Lung (tissue), 12 donors: Measurements from ENCODE around the gene SNCAIP. TPM values are rescaled to one million over a fixed set of nuclear protein-coding genes. Genes with fewer than 3 reads are reported as not detected.

ENCODE experiments used
- ATAC-seq: fragments of 200-7000 bp; cut with Tn5 transposase; one replicate; pipeline ENCODE4 v1.9.1; 2020; ENCODE audit warnings: moderate number of reproducible peaks; ENCODE audit not compliant: insufficient read depth, low FRiP score
- DNase-seq, 3 donors: peaks; one replicate each; pipeline ENCODE4 v3.0.0-alpha.2; 2013 to 2017
- H3K27ac ChIP-seq, 2 donors: one replicate each; pipeline ENCODE4 v1.5.1; 2013; ENCODE audit warnings: mild to moderate bottlenecking in 2 of 2, moderate library complexity in 2 of 2, control low read depth in 1 of 2, inconsistent platforms in 1 of 2, low read depth in 1 of 2, low read length in 1 of 2
- H3K27me3 ChIP-seq, 3 donors: one replicate each; pipeline ENCODE4 v1.5.1; 2013; ENCODE audit warnings: low read length in 2 of 3; ENCODE audit not compliant: control insufficient read depth in 3 of 3, insufficient read depth in 3 of 3
- H3K36me3 ChIP-seq, 4 donors: one replicate each; pipeline ENCODE4 v1.5.1; 2013; ENCODE audit warnings: low read length in 4 of 4, mild to moderate bottlenecking in 1 of 4, moderate library complexity in 1 of 4; ENCODE audit not compliant: control insufficient read depth in 4 of 4, insufficient read depth in 4 of 4
- H3K4me1 ChIP-seq, 5 donors: one replicate each; pipeline ENCODE4 v1.5.1; 2013; ENCODE audit warnings: low read length in 5 of 5, mild to moderate bottlenecking in 2 of 5, moderate library complexity in 1 of 5; ENCODE audit not compliant: control insufficient read depth in 5 of 5, insufficient read depth in 5 of 5
- H3K4me3 ChIP-seq: one replicate; pipeline ENCODE4 v1.5.1; 2013; ENCODE audit warnings: mild to moderate bottlenecking, control low read depth, moderate library complexity
- H3K9ac ChIP-seq, 2 donors: one replicate each; pipeline ENCODE4 v1.5.1; 2013; ENCODE audit warnings: low read length in 2 of 2, control low read depth in 1 of 2; ENCODE audit not compliant: insufficient read depth in 1 of 2
- H3K9me3 ChIP-seq, 4 donors: one replicate each; pipeline ENCODE4 v1.5.1; 2013; ENCODE audit warnings: low read length in 3 of 4, mild to moderate bottlenecking in 1 of 4, moderate library complexity in 1 of 4; ENCODE audit not compliant: control insufficient read depth in 4 of 4, insufficient read depth in 3 of 4
- CTCF ChIP-seq: IDR thresholded peaks from 2 replicates; pipeline ENCODE4 v1.5.1; 2012; ENCODE audit warnings: mild to moderate bottlenecking; ENCODE audit errors: control extremely low read depth, extremely low read depth
- WGBS, 2 donors: extraction: QIAGEN DNeasy Blood & Tissue Kit; methylation state at CpG; one replicate each; pipeline ENCODE4 v1.1.7; 2013; 5-methylcytosine and 5-hydroxymethylcytosine counted together
- polyA plus RNA-seq, 2 donors: library from polyadenylated mRNA; stranded (reverse); fragments of 200-250 nt; gene quantifications; one replicate each; pipeline ENCODE4 v1.2.1, GENCODE V29; 2013
- total RNA-seq, 2 donors: library from RNA; depleted of rRNA in 1 of 2; stranded (reverse); fragments of >200 nt in 1 of 2; gene quantifications; one replicate each; pipeline ENCODE4 v1.2.1, GENCODE V29; 2014 to 2021
- donor health status: control.
- donor health status: control.
- donor health status: Bipolar disorder and iron deficiency.
- donor health status: healthy.
- donor health status: DM: yes; HTN: yes; CAD: no.

Gene SNCAIP
- total and polyA plus RNA-seq, 4 donors = 1.4 to 25.7 (median 4.7) TPM

DNA sequence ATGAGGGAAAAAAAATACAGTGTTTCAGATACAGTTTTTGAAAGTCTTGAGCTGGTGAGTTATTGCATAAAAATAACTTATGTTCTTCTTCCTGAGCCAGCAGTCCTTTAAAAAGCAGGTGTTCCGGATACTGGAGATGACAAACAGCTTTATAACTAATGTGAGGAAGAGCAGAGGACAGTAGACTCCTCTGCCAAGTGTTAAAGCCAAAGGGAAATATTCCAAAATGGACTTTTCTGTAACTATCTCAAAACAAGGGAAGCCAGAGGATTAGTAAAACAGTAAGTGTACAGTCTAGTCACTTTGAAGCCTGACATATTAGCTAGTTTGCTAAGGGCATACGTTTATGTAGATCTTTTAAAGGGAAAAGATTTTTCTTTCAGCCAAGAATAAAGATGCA is 11.0 kb upstream of the SNCAIP start:
- WGBS, 2 donors = 40 to 54% methylated on average over 2 of the region's 2 CpGs
- Histone ChIP-seq H3K9ac (no peak overlapping the region), H3K9me3 (no peaks in the 10 kb centered on the region), H3K36me3 (no peaks in the 10 kb centered on the region), H3K27ac (no peak overlapping the region), H3K27me3 (no peaks in the 10 kb centered on the region), H3K4me1 (peaks cover 0 to 4% (median 0%) of the 10 kb centered on the region in 5 donors), H3K4me3 (no peak overlapping the region)
- no peak for ATAC-seq
- TF ChIP-seq CTCF = no peak
- DNase-seq = peak in 1 of 3 donors; percentile 25

DNA sequence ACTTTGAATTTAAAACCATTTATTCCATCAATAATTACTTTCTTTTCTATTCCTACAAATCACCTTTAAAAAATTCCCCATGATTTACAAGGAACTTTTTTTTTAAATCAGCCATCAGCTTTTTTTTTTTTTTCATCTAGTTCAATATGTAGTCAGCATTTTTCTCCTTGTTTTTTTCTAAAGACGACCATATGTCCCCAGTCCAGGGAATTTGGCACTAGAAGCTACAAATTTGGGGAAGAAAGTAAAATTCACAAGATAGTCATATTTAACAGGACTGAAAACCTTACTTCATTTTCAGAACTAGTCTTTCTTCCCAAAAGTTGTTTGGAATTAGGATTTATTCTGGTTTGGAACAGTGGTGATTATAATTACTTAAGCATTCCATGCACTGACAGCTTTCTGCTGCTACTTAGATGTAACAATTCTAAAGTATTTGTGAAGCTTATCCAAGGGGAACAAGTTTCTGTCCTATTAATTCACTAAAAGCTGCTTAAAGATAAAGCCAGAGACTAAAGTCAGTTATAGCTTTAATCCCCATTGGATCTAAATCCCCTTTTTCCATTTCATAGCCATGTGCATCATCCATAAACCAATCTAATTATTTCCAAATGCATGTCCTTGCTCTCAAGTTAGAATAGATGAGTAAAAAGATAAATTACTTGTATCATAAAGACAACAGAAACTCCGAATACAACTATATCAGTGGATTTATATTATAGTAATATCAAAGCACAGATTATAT is 7.4 kb upstream of the SNCAIP start:
- peaks cover 0 to 4% (median 0%) of the 10 kb centered on the region in 5 donors for H3K4me1 ChIP-seq
- 87 to 88% methylated on average over 2 of the region's 2 CpGs for WGBS, 2 donors
- peak in 1 of 3 donors; percentile 32 for DNase-seq
- H3K9me3 ChIP-seq = no peaks in the 10 kb centered on the region
- H3K36me3 ChIP-seq = no peaks in the 10 kb centered on the region
- TF ChIP-seq CTCF = no peak
- H3K4me3 ChIP-seq = no peak overlapping the region
- ATAC-seq = no peak
- no peaks in the 10 kb centered on the region for H3K27me3 ChIP-seq
- H3K27ac ChIP-seq = no peak overlapping the region
- H3K9ac ChIP-seq = no peak overlapping the region

DNA sequence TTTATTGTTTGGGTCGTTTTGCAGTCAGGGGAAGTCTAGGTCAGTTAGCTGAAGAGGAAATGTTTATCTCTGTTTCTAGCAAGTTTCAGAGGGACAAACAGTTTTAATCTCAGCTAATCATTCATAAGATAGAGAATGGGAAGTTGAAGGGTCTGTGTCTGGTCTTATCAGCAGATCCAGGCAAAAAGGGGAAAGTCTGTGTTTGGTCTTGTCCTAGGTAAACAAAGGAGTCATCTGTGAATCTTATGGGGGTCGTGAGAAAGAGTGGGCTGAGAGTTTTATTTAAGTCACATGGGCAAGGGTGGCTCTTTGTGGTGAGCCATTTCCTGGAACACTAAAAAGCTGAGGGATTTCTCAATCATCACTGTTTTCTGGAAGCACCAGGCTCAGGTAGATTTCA is 5.6 kb upstream of the SNCAIP start:
- ATAC-seq (no peak), DNase-seq (no peak)
- Histone ChIP-seq H3K36me3 (no peaks in the 10 kb centered on the region), H3K4me1 (peaks cover 0 to 4% (median 0%) of the 10 kb centered on the region in 5 donors), H3K27ac (no peak overlapping the region), H3K27me3 (no peaks in the 10 kb centered on the region), H3K9me3 (no peaks in the 10 kb centered on the region), H3K4me3 (no peak overlapping the region), H3K9ac (no peak overlapping the region)
- no peak for TF ChIP-seq CTCF
- 9 to 14% methylated on average over 2 of the region's 2 CpGs for WGBS, 2 donors
